GM23338 (cell line): ENCODE measurements around the gene SEC14L6. TPM values are rescaled to one million over a fixed set of nuclear protein-coding genes. Genes with fewer than 3 reads are reported as not detected.

Experiments used
- ATAC-seq: fragments of 200-7000 bp; cut with Tn5 transposase; 3 replicates; pipeline ENCODE4 v1.9.1; 2020
- DNase-seq: peaks from one replicate; pipeline ENCODE4 v3.0.0-alpha.2; 2015; ENCODE audit warnings: low spot score
- H2AFZ ChIP-seq: fragments of 200-600 bp; sonication (generic); 2 replicates; pipeline ENCODE4 v1.8.0; 2016; ENCODE audit warnings: antibody characterized with exemption, mild to moderate bottlenecking, moderate library complexity
- H3F3A ChIP-seq: fragments of 200-600 bp; sonication (generic); replicated peaks from 2 replicates; pipeline ENCODE4 v1.8.0; 2017; ENCODE audit warnings: antibody characterized with exemption, mixed run types, low read depth
- H3K27ac ChIP-seq: fragments of 200-600 bp; sonication (generic); 2 replicates; pipeline ENCODE4 v1.6.1; 2016; ENCODE audit warnings: low read depth
- H3K27me3 ChIP-seq: fragments of 200-600 bp; sonication (generic); 2 replicates; pipeline ENCODE4 v1.8.0; 2016; ENCODE audit warnings: mild to moderate bottlenecking, mixed run types, moderate library complexity; ENCODE audit not compliant: insufficient read depth
- H3K36me3 ChIP-seq: fragments of 200-600 bp; sonication (generic); 2 replicates; pipeline ENCODE4 v1.8.0; 2016; ENCODE audit warnings: mild to moderate bottlenecking; ENCODE audit not compliant: insufficient read depth
- H3K4me1 ChIP-seq: fragments of 200-600 bp; sonication (generic); 2 replicates; pipeline ENCODE4 v1.8.0; 2016; ENCODE audit warnings: mild to moderate bottlenecking, moderate library complexity; ENCODE audit not compliant: insufficient read depth
- H3K4me2 ChIP-seq: fragments of 200-600 bp; sonication (generic); 2 replicates; pipeline ENCODE4 v1.7.1; 2017; ENCODE audit warnings: mixed run types
- H3K4me3 ChIP-seq: fragments of 200-600 bp; sonication (generic); 2 replicates; pipeline ENCODE4 v1.6.1; 2016; ENCODE audit warnings: mixed run types
- H3K79me2 ChIP-seq: fragments of 200-600 bp; sonication (generic); replicated peaks from 2 replicates; pipeline ENCODE4 v1.8.0; 2017; ENCODE audit warnings: mild to moderate bottlenecking; ENCODE audit not compliant: insufficient read depth
- H3K9me2 ChIP-seq: fragments of 200-600 bp; sonication (generic); 2 replicates; pipeline ENCODE4 v1.8.0; 2017; ENCODE audit not compliant: insufficient read depth
- H4K20me1 ChIP-seq: fragments of 200-600 bp; sonication (generic); replicated peaks from 2 replicates; pipeline ENCODE4 v1.8.0; 2017; ENCODE audit warnings: mild to moderate bottlenecking; ENCODE audit not compliant: insufficient read depth
- H3K27ac Mint-ChIP-seq: 2 replicates; pipeline ENCODE4 v1.8.0; 2020; ENCODE audit warnings: inconsistent platforms, mild to moderate bottlenecking, moderate library complexity, mixed read lengths
- H3K27me3 Mint-ChIP-seq: 3 replicates; pipeline ENCODE4 v1.8.0; 2022; ENCODE audit warnings: low read depth, mild to moderate bottlenecking, moderate library complexity, mixed read lengths, inconsistent platforms; ENCODE audit not compliant: insufficient read depth, poor library complexity
- H3K36me3 Mint-ChIP-seq: 3 replicates; pipeline ENCODE4 v1.8.0; 2021; ENCODE audit warnings: low read depth, mild to moderate bottlenecking, inconsistent platforms, moderate library complexity, mixed read lengths
- H3K4me1 Mint-ChIP-seq: 3 replicates; pipeline ENCODE4 v1.8.0; 2020; ENCODE audit warnings: mild to moderate bottlenecking, inconsistent platforms, mixed read lengths
- H3K4me3 Mint-ChIP-seq: 3 replicates; pipeline ENCODE4 v1.8.0; 2021; ENCODE audit warnings: moderate library complexity, mild to moderate bottlenecking, inconsistent platforms, mixed read lengths
- H3K9me3 Mint-ChIP-seq: 3 replicates; pipeline ENCODE4 v1.8.0; 2020; ENCODE audit warnings: moderate library complexity, mild to moderate bottlenecking, inconsistent platforms, mixed read lengths
- CREB1 ChIP-seq: fragments of 250-450 bp; sonication (Bioruptor Pico); IDR thresholded peaks from 2 replicates; pipeline ENCODE4 v1.5.0; 2020; ENCODE audit warnings: low read depth, mild to moderate bottlenecking, moderate library complexity
- EZH2 ChIP-seq: fragments of 200-600 bp; sonication (generic); IDR thresholded peaks from one replicate; pipeline ENCODE4 v1.8.0; 2017; ENCODE audit warnings: antibody characterized with exemption, mild to moderate bottlenecking, low read depth; ENCODE audit not compliant: unreplicated experiment
- EZH2phosphoT487 ChIP-seq: fragments of 200-600 bp; sonication (generic); IDR thresholded peaks from one replicate; pipeline ENCODE4 v1.8.1; 2018; ENCODE audit warnings: antibody characterized with exemption; ENCODE audit not compliant: unreplicated experiment
- JUNB ChIP-seq: IDR thresholded peaks from one replicate; pipeline ENCODE4 v1.6.1; 2016; ENCODE audit warnings: antibody characterized with exemption; ENCODE audit not compliant: unreplicated experiment
- NANOG ChIP-seq: IDR thresholded peaks from 2 replicates; pipeline ENCODE4 v1.6.1; 2016; ENCODE audit warnings: antibody characterized with exemption, borderline replicate concordance
- STAT1 ChIP-seq: IDR thresholded peaks from one replicate; pipeline ENCODE4 v1.6.1; 2016; ENCODE audit warnings: antibody characterized with exemption; ENCODE audit not compliant: unreplicated experiment
- ZNF331 ChIP-seq: fragments of 250-450 bp; sonication (Bioruptor Pico); IDR thresholded peaks from 2 replicates; pipeline ENCODE4 v1.5.0; 2020; ENCODE audit warnings: low read depth, mild to moderate bottlenecking, moderate library complexity
- polyA plus RNA-seq: library from polyadenylated mRNA; unstranded; fragments of >200 nt; fragmentation: Nextera tagmentation; extraction: Ambion mirVana; gene quantifications from 2 replicates; pipeline ENCODE4 v1.2.1, GENCODE V29; 2016
- total RNA-seq: library from RNA; depleted of rRNA; stranded (reverse); fragments of >200 nt; shearing (Covaris generic); gene quantifications from 2 replicates; pipeline ENCODE4 v1.2.3, GENCODE V29; 2014
- TF ChIP-seq, protein P1 (sequence below): IDR thresholded peaks from 2 replicates; pipeline ENCODE4 v1.6.1; 2016; ENCODE audit warnings: antibody characterized with exemption
- TF ChIP-seq, protein P2 (sequence below): IDR thresholded peaks from one replicate; pipeline ENCODE4 v1.6.1; 2018; ENCODE audit warnings: antibody characterized with exemption; ENCODE audit not compliant: unreplicated experiment
- TF ChIP-seq, protein P3 (sequence below), 2 experiments: fragments of 200-600 bp in 1 of 2; sonication (generic) in 1 of 2; conservative IDR thresholded peaks; 2 replicates each; pipeline versions ENCODE4 v1.5.1 to v1.6.1; 2016 to 2017; ENCODE audit warnings: antibody characterized with exemption in 2 of 2, low read depth in 2 of 2, mild to moderate bottlenecking in 2 of 2, moderate library complexity in 1 of 2

The SEC14L6 gene
- total and polyA plus RNA-seq, 2 experiments from 2014 or later: 0.84 to 2.1 TPM

DNA sequence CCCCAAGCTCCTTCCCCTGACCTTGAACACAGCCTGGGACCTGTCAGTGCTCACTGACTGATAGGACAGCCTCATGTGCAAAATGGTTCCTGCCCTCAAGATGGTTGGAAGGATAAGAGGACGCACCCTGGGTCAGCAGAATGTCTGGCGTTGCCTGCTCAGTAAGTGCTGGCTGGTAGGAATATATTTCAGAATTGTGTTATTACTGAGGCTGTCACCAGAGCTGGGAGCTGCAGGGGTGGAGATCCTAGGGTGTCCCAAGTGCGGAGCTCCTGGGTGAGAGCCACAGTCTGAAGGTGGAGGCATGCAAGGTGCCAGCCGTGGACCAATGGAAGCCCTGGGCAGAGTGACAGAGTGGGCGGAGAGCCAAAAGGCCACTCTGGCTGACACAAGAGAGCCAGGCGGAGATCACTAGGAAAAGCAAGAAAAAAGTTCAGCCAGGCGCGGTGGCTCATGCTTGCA, 40.0 kb downstream of the SEC14L6 start:
- Mint-ChIP-seq H3K9me3 (no peaks in the 10 kb centered on the region), H3K36me3 (no peaks in the 10 kb centered on the region), H3K27ac (no peak overlapping the region), H3K4me1 (no peaks in the 10 kb centered on the region), H3K4me3 (no peak overlapping the region), H3K27me3 (peaks cover 9% of the 10 kb centered on the region)
- Histone ChIP-seq H3K27ac (no peak overlapping the region), H3F3A (no peaks in the 10 kb centered on the region), H3K4me2 (no peak overlapping the region), H3K27me3 (0 out of 2 replicates have a peak, but pooled peaks cover 6% of the 10 kb centered on the region), H3K36me3 (no peaks in the 10 kb centered on the region), H3K79me2 (no peaks in the 10 kb centered on the region), H2AFZ (no peak overlapping the region), H4K20me1 (no peaks in the 10 kb centered on the region), H3K4me3 (no peak overlapping the region), H3K4me1 (no peaks in the 10 kb centered on the region), H3K9me2 (no peaks in the 10 kb centered on the region)
- TF ChIP-seq NANOG (no peak), EZH2phosphoT487 (no peak), EZH2 (no peak), STAT1 (no peak), JUNB (no peak), CREB1 (CRISPR knock-in tag) (no peak)
- TF ChIP-seq, protein P1, sequence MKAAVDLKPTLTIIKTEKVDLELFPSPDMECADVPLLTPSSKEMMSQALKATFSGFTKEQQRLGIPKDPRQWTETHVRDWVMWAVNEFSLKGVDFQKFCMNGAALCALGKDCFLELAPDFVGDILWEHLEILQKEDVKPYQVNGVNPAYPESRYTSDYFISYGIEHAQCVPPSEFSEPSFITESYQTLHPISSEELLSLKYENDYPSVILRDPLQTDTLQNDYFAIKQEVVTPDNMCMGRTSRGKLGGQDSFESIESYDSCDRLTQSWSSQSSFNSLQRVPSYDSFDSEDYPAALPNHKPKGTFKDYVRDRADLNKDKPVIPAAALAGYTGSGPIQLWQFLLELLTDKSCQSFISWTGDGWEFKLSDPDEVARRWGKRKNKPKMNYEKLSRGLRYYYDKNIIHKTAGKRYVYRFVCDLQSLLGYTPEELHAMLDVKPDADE: no peak
- TF ChIP-seq, protein P2, sequence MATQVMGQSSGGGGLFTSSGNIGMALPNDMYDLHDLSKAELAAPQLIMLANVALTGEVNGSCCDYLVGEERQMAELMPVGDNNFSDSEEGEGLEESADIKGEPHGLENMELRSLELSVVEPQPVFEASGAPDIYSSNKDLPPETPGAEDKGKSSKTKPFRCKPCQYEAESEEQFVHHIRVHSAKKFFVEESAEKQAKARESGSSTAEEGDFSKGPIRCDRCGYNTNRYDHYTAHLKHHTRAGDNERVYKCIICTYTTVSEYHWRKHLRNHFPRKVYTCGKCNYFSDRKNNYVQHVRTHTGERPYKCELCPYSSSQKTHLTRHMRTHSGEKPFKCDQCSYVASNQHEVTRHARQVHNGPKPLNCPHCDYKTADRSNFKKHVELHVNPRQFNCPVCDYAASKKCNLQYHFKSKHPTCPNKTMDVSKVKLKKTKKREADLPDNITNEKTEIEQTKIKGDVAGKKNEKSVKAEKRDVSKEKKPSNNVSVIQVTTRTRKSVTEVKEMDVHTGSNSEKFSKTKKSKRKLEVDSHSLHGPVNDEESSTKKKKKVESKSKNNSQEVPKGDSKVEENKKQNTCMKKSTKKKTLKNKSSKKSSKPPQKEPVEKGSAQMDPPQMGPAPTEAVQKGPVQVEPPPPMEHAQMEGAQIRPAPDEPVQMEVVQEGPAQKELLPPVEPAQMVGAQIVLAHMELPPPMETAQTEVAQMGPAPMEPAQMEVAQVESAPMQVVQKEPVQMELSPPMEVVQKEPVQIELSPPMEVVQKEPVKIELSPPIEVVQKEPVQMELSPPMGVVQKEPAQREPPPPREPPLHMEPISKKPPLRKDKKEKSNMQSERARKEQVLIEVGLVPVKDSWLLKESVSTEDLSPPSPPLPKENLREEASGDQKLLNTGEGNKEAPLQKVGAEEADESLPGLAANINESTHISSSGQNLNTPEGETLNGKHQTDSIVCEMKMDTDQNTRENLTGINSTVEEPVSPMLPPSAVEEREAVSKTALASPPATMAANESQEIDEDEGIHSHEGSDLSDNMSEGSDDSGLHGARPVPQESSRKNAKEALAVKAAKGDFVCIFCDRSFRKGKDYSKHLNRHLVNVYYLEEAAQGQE: no peak
- TF ChIP-seq, protein P3, sequence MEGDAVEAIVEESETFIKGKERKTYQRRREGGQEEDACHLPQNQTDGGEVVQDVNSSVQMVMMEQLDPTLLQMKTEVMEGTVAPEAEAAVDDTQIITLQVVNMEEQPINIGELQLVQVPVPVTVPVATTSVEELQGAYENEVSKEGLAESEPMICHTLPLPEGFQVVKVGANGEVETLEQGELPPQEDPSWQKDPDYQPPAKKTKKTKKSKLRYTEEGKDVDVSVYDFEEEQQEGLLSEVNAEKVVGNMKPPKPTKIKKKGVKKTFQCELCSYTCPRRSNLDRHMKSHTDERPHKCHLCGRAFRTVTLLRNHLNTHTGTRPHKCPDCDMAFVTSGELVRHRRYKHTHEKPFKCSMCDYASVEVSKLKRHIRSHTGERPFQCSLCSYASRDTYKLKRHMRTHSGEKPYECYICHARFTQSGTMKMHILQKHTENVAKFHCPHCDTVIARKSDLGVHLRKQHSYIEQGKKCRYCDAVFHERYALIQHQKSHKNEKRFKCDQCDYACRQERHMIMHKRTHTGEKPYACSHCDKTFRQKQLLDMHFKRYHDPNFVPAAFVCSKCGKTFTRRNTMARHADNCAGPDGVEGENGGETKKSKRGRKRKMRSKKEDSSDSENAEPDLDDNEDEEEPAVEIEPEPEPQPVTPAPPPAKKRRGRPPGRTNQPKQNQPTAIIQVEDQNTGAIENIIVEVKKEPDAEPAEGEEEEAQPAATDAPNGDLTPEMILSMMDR (conservative IDR thresholded peaks at IDR 0.05; ENCODE audit: low read depth in 2 of 2): no peak
- ATAC-seq (no peak), DNase-seq (no peak)

DNA sequence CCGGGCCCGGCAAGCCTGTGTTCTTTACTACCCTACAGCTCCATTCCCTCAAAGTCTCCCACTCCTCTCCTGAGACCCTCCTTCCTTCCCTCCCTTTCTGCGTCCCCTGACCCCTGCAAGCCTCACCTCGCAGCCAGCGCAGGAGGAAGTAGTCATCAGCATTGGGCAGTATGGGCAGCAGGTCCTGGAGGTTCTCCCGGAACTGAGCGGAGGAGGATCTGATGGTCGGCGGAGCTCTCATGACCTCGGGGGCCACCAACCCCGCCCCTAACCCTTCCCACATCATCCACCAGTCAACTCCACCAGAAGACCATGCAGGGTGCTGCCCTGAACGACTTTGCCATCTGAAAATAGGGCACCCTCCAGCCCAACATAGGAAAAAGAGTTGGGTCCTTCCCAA, 43.0 kb downstream of the SEC14L6 start:
- H3K9me3 Mint-ChIP-seq: no peaks in the 10 kb centered on the region
- H3K27ac ChIP-seq: no peak overlapping the region
- no peak overlapping the region for H3K27ac Mint-ChIP-seq
- no peak overlapping the region for H3K4me2 ChIP-seq
- H3K79me2 ChIP-seq: no peaks in the 10 kb centered on the region
- no peak for DNase-seq
- 0 out of 2 replicates have a peak, but pooled peaks cover 6% of the 10 kb centered on the region for H3K27me3 ChIP-seq
- no peak overlapping the region for H3K4me3 ChIP-seq
- H3K36me3 ChIP-seq: no peaks in the 10 kb centered on the region
- H3K27me3 Mint-ChIP-seq: peaks cover 9% of the 10 kb centered on the region
- H3K9me2 ChIP-seq: no peaks in the 10 kb centered on the region
- no peak overlapping the region for H3K4me3 Mint-ChIP-seq
- no peaks in the 10 kb centered on the region for H3F3A ChIP-seq
- H3K36me3 Mint-ChIP-seq: no peaks in the 10 kb centered on the region
- ATAC-seq: no peak
- H3K4me1 Mint-ChIP-seq: no peaks in the 10 kb centered on the region
- H2AFZ ChIP-seq: no peak overlapping the region
- no peaks in the 10 kb centered on the region for H3K4me1 ChIP-seq
- no peaks in the 10 kb centered on the region for H4K20me1 ChIP-seq
- no peak for TF ChIP-seq CREB1 (CRISPR knock-in tag)
- no peak for TF ChIP-seq ZNF331 (CRISPR knock-in tag)
- TF ChIP-seq STAT1: no peak
